Measurements from ENCODE around the gene CBFA2T3.

- TF ChIP-seq CTCF (IDR thresholded peaks at IDR 0.05) (no peak), EP300 (IDR thresholded peaks at IDR 0.05) (no peak), POLR2A (IDR thresholded peaks at IDR 0.05) (no peak)
These were observed 37.6 kb upstream of the CBFA2T3 start for GRCh38 chr16:89014403-89015230.
